Measurements from ENCODE around the gene HBB.

DNA sequence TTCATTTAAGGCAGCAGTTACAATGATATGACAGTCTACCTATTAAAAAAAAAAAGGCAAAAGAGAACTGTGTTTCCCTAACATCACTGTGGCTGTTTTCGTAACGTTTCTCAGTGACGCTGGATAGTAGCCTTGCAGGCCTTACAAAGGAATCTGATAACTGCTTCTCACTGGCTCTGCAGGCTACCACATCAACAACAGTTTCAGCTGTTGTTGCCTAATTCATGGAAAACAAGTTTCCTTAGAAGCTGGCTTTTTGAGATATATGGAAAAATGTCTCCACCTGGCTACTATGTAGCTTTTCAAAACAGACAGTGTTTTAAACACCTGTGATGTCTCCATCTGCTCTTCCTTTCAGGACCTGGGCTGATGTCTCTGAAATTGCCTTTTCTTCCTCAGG lies 30.1 kb downstream of the HBB start:
- TF ChIP-seq, protein P1, sequence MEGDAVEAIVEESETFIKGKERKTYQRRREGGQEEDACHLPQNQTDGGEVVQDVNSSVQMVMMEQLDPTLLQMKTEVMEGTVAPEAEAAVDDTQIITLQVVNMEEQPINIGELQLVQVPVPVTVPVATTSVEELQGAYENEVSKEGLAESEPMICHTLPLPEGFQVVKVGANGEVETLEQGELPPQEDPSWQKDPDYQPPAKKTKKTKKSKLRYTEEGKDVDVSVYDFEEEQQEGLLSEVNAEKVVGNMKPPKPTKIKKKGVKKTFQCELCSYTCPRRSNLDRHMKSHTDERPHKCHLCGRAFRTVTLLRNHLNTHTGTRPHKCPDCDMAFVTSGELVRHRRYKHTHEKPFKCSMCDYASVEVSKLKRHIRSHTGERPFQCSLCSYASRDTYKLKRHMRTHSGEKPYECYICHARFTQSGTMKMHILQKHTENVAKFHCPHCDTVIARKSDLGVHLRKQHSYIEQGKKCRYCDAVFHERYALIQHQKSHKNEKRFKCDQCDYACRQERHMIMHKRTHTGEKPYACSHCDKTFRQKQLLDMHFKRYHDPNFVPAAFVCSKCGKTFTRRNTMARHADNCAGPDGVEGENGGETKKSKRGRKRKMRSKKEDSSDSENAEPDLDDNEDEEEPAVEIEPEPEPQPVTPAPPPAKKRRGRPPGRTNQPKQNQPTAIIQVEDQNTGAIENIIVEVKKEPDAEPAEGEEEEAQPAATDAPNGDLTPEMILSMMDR (IDR thresholded peaks at IDR 0.05), result no peak
- no peak for TF ChIP-seq POLR2A (IDR thresholded peaks at IDR 0.05)

All from thyroid gland (tissue), 4 donors.